ENCODE results near the gene SRP14. TPM values are rescaled to one million over a fixed set of nuclear protein-coding genes. Genes with fewer than 3 reads are reported as not detected.
A peak's percentile ranks its signal among the peaks of the same experiment; 100 is the strongest.
"Not testable (repeated sequence)": the region's sequence is repeated elsewhere in the genome, so short reads cannot be mapped to it uniquely, and the experiment has no call there.

The SRP14 gene
- total RNA-seq, 1 donor from 2014 or later = 186 TPM

DNA sequence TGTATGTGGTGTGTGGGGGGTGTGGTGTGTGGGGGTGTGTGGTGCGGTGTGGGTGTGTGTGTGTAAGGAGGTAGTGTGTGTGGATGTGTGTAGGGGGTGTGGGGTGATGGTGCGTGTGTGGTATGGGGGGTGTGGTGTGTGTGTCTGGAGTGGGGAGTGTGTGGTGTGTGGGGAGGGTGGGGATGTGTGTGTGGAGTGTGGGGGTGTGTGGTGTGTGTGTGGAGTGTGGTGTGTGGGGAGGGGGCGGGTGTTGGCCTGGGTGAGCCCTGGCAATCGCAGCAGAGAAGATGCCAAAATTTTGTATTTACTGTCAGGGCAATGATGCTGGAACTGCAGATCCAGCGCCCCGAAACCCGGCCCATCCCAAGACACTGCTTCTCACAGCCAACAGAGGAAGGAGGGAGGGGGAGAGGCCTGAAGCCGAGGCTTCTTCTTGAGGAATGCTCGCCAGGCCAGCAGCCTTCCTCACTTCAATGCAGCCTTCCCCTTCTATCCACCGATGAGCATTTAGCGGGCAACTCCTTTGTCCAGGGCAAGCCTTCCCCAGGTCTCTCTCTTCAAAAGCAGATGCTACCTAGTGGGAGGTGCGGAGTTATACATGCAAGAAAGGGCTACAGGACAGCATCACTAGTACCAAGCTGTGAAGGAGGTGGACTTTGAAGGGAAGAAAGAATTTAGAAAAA lies 11.9 kb upstream of the SRP14 start:
- DNase-seq (ENCODE audit: low spot score) = peak; percentile 11

DNA sequence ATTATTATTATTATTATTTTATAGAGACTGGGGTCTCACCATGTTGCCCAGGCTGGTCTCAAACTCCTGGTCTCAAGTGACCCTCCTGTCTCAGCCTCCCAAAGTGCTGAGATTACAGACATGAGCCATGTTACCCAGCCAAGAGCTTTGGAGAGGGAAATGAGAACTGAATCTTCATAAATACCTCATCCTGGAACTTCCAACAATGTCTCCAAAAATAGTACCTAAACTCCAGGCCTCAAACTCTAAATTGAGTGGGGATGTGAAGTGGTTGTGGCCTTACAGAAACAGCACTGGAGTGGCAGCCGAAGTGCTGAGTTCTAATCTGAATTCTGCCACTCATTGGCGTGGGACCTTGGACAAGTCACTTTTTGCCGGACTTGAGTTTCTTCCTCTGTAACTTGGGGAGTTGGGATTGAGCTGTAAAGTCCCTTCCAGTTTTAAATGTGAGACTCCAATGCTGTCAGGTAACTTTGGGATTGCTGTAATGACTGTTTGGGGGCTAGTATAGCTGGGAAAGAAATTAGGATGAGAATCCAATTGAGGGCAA lies 10.0 kb upstream of the SRP14 start:
- DNase-seq (ENCODE audit: low spot score) = peak; percentile 7

DNA sequence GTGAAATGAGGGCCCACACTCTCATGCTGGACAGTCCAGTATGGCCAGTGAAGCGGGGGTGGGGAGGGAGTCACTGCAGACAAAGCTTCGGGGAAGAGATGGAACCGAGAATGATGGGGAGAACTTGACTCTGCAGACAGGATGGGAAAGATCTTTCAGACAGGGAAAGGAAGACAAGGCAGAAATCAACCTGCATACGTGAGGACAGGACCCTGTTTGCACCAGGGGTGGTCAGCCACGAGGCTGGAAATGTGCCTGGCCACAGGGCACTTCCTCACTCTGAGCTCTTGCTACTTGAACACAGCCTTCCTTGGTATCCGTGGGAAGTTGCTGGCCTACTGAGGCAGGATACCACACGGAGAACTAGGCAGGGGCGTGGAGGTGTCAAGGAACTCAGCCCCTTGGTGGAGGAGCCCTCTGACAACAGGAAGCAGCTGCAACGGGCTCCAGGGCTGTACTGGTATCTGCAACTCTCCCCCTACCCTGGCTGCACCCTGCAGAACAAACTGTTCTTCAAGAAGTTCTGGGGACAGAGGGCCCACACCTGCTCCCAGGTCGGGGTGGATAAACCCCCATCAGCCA lies 9.3 kb upstream of the SRP14 start:
- peak; percentile 14 for DNase-seq (ENCODE audit: low spot score)

DNA sequence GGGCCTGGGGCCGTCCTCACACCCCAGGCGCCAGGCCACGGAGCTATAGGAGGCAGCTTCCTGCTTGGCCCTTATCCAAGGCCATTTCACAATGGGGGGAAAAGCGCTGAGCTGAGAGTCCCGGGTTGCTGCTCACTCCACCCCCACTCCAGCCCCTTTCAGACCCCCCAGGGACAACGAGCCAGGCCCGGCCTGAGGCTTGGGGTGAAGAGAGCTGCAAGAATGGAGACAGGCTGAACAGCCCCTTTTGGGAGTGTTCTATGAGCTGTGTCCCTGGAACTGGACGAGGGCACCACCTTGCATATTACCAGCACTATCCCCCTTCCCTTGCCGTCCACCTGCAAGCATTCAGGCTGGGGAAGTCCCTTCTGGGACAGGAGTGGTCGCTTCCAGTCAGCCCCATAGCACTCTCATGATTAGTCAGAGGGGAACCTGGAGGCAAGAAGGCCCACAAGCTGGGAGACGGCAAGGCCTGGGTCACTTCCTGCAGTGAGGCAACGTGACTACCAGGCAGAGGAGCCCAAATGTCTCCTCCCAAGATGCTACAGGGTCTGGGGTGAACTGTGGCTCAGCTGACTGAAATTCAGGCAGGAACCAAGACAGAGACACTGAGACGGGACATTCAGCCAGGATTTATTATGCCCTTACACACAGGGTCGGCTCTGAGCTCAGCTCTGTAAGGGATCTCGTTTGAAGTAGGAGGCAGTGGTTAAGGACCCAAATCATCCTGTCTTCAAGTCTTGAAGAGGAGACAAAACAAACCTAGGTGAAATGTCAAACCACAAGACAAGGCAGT lies 8.6 kb upstream of the SRP14 start:
- peak; percentile 45 for DNase-seq (ENCODE audit: low spot score)

DNA sequence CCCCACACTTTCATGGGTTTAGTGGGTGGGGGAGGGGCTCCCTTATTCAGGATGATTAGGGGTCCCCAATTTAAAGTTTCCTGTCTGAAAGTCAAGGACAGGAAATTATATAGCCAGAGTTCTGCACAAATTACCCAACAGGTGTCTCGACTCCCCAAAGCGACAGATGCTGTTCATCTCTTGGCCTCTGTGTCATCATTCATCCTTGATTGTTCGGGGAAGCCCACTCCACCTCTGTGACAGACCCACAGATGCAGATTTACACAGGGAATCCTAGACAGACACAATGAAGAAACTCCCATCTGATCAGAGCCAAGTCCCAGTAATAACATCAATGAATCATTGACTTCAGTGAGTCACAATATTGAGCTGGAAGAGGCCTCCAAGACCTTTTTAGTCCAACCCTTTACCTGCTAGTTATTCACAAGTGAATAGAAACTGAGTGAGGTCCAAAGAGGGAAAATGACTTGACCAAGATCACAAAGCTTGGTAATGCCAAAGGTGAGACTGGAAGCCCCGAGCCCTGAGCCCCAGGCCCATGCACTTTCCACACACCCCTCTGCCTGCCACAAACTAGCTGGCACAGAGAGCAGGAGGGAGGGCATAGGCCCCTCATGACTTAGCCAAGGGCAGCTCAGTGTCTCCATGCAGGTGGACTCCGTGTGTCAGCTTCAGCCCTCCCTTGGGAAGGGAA lies 7.9 kb upstream of the SRP14 start:
- DNase-seq (ENCODE audit: low spot score) = peak; percentile 15

DNA sequence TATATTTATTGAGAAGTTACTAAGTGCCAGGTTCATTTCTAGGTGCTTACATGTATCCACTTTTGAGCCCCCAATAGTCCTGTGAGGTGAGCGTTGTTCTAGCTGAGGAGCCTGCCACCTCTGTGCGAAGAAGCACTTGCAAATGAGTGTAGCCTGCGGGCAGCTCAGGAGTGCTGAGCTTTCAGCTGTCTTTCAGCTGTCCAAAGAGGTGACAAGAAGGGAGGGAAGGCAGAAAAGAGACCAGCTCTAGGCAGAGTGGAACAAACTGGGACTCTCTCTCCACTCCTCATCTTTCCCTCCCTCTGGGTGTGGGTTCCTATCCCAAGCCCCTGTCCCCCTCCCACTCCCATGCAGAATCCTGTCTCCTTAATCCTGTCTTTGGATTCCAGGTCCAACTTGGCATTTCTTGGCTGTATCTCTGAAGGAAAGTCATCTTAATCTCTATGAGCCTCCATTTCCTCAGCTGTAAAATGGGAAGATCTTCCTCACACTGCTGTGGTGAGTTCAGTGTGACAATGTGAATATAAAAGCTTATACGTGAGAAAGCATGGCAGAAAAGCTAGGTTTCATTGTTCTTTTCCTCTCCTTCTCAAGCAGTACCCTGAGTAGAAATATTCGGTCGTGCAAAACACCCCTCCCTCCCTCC lies 6.7 kb upstream of the SRP14 start:
- peak; percentile 9 for DNase-seq (ENCODE audit: low spot score)

DNA sequence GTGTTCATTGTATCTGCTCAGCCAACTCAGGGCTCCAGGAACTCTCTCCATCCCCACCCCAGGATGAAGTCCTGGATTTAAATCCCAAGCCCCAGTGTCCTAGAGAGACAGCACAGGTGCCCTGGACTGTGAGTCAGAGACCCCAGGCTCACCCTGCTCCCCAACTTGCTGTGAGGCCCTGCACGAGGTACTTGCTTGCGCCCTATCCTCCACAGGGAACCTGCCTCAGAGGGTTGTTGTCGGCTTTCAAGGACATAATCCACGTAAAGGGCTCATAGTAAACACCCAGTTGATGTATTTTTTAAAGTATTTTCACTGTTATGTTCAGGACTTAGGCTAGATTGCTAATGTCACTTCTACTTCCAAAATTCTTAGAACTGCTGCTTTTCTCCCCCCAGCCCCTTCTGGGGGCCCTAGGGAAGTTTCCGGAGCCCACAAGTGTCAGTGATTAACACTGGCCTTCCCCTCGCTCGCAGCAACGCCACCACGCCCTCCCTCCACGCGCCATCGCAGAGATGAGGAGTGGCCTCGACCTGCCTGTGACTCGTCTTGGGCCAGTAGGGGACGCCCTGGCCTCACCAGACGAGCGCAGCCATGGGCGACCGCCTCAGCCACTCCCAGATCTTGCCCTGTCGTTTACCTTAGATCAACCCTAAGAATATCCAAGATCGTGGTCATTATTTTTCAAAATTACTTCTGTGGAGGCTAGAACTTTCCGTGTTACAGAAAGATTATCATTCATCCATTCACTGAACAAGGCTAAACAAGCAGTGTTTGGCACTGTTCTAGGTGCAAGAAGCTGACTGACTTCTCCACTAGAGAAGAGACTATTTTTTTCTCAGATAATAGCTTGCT lies 6.0 kb upstream of the SRP14 start:
- peak; percentile 89 for DNase-seq (ENCODE audit: low spot score)

DNA sequence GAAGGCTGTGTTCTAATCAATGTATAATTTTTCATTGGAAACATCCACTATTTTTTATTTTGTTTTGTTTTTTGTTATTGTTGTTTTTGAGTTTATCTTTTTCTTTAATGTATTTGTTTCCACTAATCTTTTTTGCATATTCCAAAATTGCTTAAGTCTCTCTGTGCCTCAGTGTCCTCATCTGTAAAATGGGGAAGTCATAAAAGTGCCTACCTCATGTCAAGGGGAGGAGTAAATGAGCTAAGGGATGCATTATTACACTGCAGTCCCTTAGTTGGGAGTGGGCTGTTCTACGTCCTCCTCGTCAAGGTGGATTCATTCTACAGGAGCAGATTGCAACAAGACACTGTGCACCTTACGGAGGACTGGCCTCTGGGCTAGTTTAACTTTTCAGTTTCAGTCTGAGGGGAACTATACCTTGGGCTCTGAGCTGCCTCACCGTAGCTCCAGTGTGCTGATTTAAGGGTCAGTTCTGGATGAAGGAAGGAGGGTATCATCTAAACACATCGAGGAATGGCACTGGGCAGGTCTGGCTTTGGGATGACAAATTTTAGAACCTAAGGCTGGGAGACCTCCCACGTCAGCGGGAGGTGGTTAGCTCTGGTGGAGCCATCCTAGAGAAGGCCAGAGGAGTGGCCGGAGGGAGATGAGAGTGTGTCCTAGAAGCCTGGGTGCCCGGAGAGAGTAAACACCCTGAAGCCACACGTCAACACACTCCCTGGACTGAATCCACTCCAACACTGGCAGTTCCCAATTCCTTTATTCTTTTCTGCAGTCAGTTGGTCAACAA lies 5.1 kb upstream of the SRP14 start:
- peak; percentile 5 for DNase-seq (ENCODE audit: low spot score)

DNA sequence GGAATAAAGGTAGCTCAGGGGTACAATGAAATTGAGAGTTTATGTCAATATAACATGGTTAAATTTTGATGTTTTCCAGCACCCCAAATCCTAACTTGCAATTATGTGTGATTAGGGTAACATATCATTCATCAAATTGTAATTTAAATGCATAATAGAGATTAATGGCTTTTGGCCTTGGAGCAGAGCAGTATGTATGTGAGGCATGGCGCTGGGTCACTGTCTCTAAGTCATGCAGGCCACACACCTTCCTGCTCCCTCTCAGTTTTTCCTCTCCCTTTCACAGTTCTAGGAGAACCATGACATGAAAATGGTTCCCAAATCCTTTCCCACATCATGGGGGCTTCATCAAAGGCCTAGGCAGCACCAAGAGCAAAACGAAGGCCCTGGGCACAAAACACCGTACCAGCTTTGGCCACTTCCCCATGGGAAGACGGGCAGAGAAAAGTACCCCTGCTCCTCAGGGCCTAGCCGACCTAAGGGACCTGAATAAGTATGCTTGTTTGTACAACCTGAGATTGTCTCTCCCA lies 3.9 kb upstream of the SRP14 start:
- DNase-seq (ENCODE audit: low spot score) = peak; percentile 7

DNA sequence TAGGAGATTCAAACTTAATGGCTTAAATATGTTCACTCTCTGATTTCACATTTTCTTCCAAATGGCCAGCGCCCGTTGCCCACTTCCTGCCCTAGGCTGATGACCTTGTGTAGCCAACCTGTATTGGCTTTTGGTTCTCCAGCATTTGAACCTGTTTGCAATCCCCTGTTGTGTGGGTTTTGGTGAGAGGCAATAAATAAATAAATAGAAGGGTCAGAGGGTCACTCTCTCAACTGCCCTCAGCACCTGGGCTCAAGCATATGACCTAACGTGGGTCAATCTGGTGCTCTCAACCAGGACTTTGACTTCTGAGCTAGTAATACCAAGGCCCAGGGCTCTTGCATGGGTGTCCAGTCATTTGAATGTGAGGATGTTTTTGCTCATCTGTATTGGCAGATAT lies 1.8 kb upstream of the SRP14 start:
- DNase-seq (ENCODE audit: low spot score) = no peak

DNA sequence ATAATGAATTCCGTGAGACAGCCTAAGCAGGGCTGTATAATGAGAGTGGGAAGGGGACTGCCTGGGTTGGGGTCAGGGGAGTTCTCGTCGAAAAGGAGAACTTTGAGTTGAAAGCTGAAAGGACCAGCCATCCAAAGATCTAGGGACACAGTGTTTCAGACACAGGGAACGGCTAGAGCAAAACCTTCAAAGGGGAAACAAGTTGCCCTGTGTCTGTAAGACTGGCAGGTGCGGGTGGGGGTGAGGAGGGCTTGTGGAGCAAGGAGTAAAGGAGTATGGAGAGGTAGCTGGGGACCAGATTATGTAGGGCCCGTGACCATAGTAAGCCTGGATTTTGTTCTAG lies 1.3 kb upstream of the SRP14 start:
- no peak for DNase-seq (ENCODE audit: low spot score)

DNA sequence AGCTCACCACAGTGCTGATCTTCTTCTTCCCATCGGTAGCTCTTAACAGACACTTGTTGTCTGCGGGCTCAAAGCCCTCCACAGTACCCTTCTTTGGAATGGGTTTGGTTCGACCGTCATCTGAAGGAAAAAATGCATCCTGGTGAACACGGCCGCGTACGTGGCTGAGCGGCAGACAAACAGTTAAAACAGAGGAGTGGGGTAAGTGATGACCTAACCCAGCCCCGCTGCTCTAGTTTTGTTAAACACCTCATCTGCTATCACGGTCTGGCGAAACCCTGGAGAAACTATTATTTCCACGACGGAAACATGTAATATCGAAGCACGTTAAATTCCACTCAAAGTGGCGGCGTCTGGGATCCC lies 725 bp downstream of the SRP14 start:
- DNase-seq (ENCODE audit: low spot score) = no peak

DNA sequence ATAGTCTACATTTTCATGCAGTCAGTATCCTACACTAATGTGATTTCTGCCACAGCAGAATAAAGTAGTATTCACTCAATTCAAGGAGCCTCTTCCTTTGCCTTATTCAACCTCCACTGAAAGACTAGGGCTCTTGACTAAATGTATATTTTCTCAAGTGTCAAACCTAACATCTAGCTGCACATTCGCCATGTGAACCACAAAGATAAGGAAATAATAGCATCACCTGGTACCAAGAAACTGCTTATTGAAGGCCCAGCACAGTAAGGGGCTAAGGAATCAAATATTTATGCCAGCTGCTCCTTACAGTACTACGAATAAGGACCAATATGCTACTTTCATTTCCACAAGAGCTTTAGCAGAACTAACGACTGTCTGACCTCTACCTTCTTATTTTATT lies 1.3 kb downstream of the SRP14 start:
- DNase-seq (ENCODE audit: low spot score) = no peak

DNA sequence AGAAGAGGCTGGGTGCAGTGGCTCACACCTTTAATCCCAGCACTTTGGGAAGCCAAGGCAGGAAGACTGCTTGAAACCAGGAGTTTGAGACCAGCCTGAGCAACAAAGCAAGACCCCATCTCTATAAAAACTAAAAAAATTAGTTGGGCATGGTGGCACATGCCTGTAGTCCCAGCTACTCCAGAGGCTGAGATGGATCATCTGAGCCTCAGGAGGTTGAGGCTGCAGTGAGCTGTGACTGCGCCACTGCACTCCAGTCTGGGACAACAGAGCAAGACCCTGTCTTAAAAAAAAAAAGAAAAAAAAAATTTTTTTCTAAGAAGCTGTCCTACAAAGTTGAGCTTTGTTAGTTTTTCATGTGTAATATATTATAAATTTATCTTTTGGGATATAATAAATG lies 3.8 kb downstream of the SRP14 start:
- not testable (repeated sequence) for DNase-seq (ENCODE audit: low spot score)

DNA sequence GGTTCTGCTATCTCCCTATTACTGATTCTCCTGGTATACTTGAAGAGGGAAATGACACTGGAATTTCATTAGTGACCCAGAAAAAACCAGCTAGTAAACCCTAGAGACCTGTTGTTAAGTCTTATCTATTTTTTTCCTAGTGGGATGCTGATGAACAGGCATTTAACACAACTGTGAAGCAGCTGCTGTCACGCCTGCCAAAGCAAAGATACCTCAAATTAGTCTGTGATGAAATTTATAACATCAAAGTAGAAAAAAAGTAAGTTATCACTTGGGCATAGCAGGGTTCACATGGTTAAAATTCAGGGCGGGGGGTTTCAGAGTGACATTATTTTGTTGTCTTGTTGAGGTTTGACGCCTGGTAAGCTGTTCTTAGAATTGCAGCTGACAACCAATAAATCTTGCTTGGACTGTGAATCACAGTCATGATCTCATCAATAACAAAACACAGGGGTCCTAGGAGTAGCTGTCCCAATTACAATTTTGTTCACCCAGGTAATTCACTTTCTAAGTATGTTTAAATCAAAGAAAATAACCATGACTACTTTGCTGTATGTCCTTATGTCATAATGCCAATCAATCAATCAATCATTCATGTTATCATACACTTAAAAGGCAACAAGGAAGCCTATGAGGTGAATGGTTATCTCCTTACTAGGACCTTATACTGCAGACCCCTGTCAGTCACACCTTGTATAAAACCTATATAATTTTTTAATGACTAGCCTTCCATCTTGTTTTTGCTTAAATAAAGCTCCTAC lies 4.6 kb downstream of the SRP14 start:
- DNase-seq (ENCODE audit: low spot score) = no peak

DNA sequence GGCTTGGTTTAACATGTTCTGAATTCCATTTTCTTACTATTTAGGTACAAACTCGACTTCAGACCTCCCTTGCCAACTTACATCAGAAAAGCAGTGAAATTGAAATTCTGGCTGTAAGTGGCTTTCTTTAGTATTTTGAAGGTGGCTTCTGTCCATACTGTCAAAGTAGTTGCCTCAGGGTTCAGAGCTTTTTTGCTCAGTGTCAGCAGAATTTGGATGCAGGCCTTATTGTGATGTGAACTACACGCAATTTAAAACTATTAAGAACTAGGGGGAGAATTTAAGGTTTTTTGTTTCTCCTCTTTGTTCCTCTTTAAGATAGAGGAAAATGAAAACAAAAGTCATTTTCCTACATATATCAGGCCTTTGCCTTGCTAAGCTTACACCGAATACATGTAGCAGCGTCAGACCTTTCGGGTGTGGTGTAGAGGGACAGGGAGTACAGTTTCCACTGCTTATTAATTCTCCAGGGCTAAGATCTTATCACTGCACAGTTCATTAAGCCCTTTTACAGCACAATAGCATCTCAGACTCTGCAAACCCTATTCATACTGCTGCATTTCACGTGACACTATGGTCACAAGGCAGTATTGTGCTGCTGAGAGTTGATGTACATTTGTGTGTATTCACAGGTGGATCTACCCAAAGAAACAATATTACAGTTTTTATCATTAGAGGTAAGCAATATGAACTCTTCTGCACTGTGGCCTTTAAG lies 6.7 kb downstream of the SRP14 start:
- no peak for DNase-seq (ENCODE audit: low spot score)

DNA sequence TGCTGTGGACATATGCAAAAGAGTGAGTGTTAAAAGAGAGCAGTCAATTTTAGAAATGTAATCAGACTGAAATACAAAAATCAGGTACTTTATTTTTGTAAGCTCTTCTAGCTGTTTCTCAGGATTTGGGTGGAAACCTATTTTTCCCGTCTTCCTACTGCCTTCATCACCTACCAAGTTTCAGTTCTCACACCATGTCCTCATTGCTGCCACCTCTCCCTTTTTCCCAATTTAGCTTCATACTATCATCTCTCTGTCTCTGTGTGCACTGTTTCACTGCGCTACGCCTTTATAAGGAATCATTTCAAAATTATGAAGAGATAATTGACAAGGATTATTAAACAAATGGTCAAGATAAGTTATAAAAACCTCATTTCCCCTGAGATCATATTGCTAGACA lies 7.7 kb downstream of the SRP14 start:
- DNase-seq (ENCODE audit: low spot score) = no peak
